Activated T-helper 1 cell treated with anti-CD3 and anti-CD28 coated beads, Interleukin-2, amount 50 U/mL, for 16 hours (primary cell): ENCODE results near the gene SPDYE3.
"Not testable (repeated sequence)": the region's sequence is repeated elsewhere in the genome, so short reads cannot be mapped to it uniquely, and the experiment has no call there.

Experiments
- DNase-seq, 2 donors: peaks; one replicate each; pipeline ENCODE4 v3.0.0-alpha.2; 2020; ENCODE audit warnings: low read depth in 1 of 2, low spot score in 1 of 2

The SPDYE3 gene

GRCh38 chr7:100348805-100349204 is 41.3 kb downstream of the SPDYE3 start:
- DNase-seq, result no peak

GRCh38 chr7:100349757-100350156 is 42.3 kb downstream of the SPDYE3 start:
- DNase-seq, result no peak

- DNase-seq, result no peak
Measured at GRCh38 chr7:100351657-100352058, 44.2 kb downstream of the SPDYE3 start.

- DNase-seq, result not testable (repeated sequence)
Measured at GRCh38 chr7:100352230-100352781, 44.8 kb downstream of the SPDYE3 start.

GRCh38 chr7:100352984-100353684 is 45.6 kb downstream of the SPDYE3 start:
- DNase-seq, result no peak

- no peak for DNase-seq
Measured at GRCh38 chr7:100353685-100354330, 46.3 kb downstream of the SPDYE3 start.

- DNase-seq, result no peak
Measured at GRCh38 chr7:100356416-100357068, 49.0 kb downstream of the SPDYE3 start.

GRCh38 chr7:100357131-100357561 is 49.6 kb downstream of the SPDYE3 start:
- no peak for DNase-seq

- no peak for DNase-seq
Measured at GRCh38 chr7:100358027-100358856, 50.7 kb downstream of the SPDYE3 start, which contains the start of gene PILRB. TSS of gene PILRB (plus strand) at chr7:100358117. CDS start at chr7:100358303, 186 bp downstream.

GRCh38 chr7:100358857-100359212 is 51.3 kb downstream of the SPDYE3 start:
- DNase-seq, result no peak

- no peak for DNase-seq
Measured at GRCh38 chr7:100360135-100360854, 52.8 kb downstream of the SPDYE3 start.

GRCh38 chr7:100363098-100363497 is 55.6 kb downstream of the SPDYE3 start:
- DNase-seq, result no peak

- not testable (repeated sequence) for DNase-seq
Measured at GRCh38 chr7:100363797-100364196, 56.3 kb downstream of the SPDYE3 start.

- DNase-seq, result no peak
Measured at GRCh38 chr7:100364480-100364879, 57.0 kb downstream of the SPDYE3 start.

- not testable (repeated sequence) for DNase-seq
Measured at GRCh38 chr7:100365998-100366367, 58.5 kb downstream of the SPDYE3 start.

- no peak for DNase-seq
Measured at GRCh38 chr7:100366411-100367250, 59.1 kb downstream of the SPDYE3 start.

- no peak for DNase-seq
Measured at GRCh38 chr7:100367251-100367620, 59.7 kb downstream of the SPDYE3 start.

- no peak for DNase-seq
Measured at GRCh38 chr7:100367676-100368613, 60.4 kb downstream of the SPDYE3 start.
